ENCODE data around the gene SP100.

- TF ChIP-seq CTCF (IDR thresholded peaks at IDR 0.05) (no peak), EP300 (IDR thresholded peaks at IDR 0.05) (no peak), POLR2AphosphoS5 (IDR thresholded peaks at IDR 0.05) (no peak), POLR2A (IDR thresholded peaks at IDR 0.05) (no peak)
These were observed 57.4 kb downstream of the SP100 start for GRCh38 chr2:230473378-230473777.

Data from sigmoid colon (tissue), 4 donors.